ENCODE data around the gene PRKG1.

PRKG1 gene

DNA sequence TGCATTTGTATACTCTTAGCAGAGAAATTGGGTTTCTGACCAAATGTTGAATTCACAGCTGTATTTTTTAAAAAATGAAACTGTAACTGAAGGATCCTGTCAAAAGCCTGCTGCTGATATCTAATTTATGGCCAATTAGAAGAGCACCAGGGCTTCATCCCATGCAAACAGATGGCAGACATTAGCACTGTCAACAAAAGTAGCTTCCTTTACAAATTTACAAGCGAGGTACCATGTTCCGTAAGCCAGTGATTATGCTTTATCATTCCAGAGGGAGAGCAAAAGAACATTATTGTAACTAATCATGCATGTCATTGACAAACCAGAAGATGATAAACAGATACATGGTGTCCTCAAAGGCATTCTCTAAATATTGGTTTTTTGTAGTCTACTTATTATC lies 1062.6 kb downstream of the PRKG1 start:
- POLR2A ChIA-PET (ENCODE audit: low non-redundant PET): no interaction called here
- TF ChIP-seq, protein P1, sequence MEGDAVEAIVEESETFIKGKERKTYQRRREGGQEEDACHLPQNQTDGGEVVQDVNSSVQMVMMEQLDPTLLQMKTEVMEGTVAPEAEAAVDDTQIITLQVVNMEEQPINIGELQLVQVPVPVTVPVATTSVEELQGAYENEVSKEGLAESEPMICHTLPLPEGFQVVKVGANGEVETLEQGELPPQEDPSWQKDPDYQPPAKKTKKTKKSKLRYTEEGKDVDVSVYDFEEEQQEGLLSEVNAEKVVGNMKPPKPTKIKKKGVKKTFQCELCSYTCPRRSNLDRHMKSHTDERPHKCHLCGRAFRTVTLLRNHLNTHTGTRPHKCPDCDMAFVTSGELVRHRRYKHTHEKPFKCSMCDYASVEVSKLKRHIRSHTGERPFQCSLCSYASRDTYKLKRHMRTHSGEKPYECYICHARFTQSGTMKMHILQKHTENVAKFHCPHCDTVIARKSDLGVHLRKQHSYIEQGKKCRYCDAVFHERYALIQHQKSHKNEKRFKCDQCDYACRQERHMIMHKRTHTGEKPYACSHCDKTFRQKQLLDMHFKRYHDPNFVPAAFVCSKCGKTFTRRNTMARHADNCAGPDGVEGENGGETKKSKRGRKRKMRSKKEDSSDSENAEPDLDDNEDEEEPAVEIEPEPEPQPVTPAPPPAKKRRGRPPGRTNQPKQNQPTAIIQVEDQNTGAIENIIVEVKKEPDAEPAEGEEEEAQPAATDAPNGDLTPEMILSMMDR (conservative IDR thresholded peaks at IDR 0.05; ENCODE audit: low read depth): no peak
- H3K27ac ChIP-seq: no peak overlapping the region
- DNase-seq (ENCODE audit: low spot score): no peak
- CTCF ChIA-PET: no interaction called here

DNA sequence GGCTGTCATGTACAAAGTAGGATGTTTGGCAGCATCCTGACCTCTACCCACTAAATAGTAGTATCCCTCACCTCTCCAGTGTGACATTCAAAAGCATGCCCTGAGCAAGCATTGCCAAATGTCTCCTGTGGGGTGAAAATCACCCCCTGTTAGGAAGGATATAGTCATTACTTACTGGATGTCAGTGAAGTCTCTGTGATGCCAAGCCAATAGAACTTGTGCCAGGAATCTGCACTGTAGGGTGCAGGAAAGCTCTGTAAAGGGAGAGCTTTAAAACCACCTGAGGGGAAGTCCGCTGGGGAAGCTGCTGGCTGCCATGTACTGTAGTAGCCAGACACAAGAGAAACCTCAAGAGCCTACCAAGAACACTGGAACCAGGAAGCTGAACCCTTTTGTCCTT lies 1069.1 kb downstream of the PRKG1 start:
- ChIA-PET CTCF (interaction anchor here (0.5 kb wide), 1 partner anchor 776 kb away, joined by 3 read pairs; no protein-coding TSS in a partner anchor), POLR2A (ENCODE audit: low non-redundant PET) (no interaction called here)
- H3K27ac ChIP-seq: no peak overlapping the region
- TF ChIP-seq, protein P1 (conservative IDR thresholded peaks at IDR 0.05; ENCODE audit: low read depth): no peak
- no peak for DNase-seq (ENCODE audit: low spot score)

DNA sequence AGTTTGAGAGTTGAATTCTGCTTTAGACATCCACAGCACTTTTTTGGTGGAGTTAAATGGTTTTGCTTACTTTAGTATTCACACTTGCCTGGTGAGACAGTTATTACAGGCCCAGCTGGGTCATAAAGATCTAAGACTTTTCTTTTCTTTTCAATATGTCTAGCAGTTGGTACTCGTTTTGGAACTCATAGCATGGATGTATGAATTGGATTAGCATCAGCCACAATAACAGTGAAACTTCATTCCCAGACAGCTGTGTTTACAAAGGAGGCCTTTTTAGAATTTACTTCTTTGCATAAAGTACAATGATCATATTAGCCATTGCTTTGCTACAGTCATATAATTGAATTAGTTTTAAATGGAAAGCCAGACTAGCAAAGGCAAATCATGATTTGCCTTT lies 1071.3 kb downstream of the PRKG1 start:
- ChIA-PET POLR2A (ENCODE audit: low non-redundant PET) (no interaction called here), CTCF (no interaction called here)
- TF ChIP-seq, protein P1 (conservative IDR thresholded peaks at IDR 0.05; ENCODE audit: low read depth): no peak
- no peak overlapping the region for H3K27ac ChIP-seq
- DNase-seq (ENCODE audit: low spot score): no peak

DNA sequence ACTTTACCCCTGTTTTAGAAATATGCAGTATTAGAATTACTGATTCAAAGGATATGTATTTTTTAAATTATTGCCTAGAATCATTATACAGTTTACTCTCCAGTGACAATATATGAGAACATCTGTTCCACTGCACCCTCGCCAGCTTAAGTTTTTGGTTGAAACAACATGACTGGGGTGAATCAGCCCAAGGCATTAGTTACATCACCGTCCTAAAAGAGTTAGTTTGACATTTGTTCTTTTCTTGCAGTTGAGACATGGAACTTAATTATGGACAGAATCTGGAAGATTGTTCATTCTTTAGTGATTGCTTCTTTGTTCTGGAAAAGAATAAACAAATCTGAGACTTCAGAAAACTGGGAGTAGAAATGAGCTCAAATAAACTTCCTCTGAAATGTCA lies 1072.5 kb downstream of the PRKG1 start:
- DNase-seq (ENCODE audit: low spot score): no peak
- TF ChIP-seq, protein P1 (conservative IDR thresholded peaks at IDR 0.05; ENCODE audit: low read depth): no peak
- ChIA-PET CTCF (interaction anchor here (0.6 kb wide), 1 partner anchor 511 kb away, joined by 3 read pairs; no protein-coding TSS in a partner anchor), POLR2A (ENCODE audit: low non-redundant PET) (no interaction called here)
- no peak overlapping the region for H3K27ac ChIP-seq

DNA sequence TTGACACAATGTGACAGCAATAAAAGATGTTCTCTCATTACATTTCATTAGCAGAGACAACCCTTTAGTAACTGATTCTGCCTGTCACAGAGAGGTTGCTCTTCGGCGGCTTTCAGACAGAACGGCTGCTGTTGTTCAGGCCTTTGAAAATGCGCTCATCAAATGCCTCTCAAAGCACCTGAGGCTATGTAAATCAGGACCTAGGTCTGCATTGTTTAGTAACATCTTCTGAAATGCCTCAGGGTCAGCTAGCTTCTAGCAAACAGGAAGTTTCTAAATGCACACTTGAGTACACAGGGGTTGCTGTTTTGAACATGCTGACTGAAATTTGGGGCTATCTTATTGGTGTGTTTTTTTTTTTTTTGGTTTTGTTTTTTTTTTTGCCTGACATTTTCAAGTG lies 1096.5 kb downstream of the PRKG1 start:
- ChIA-PET POLR2A (ENCODE audit: low non-redundant PET) (no interaction called here), CTCF (no interaction called here)
- no peak for DNase-seq (ENCODE audit: low spot score)
- TF ChIP-seq, protein P1 (conservative IDR thresholded peaks at IDR 0.05; ENCODE audit: low read depth): no peak
- no peak overlapping the region for H3K27ac ChIP-seq

DNA sequence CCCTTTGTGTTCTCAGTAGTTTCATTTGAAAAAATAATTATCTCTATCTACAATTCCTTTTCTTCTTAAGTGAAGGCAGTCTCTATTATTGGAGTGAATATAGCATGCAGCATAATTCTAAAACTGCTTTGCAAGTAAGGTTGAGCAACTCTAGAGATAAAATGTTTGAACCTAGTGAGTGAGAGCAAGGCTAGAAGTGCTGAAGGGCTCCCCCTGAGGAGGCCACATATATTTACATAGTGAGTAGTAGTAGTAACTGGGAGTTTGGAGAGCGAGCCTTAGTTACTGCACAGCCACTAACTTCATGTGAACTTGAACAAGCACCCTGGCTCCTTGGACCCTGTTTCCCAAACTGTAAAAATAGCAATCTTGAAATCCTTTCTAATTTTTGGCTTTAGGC lies 1098.3 kb downstream of the PRKG1 start:
- CTCF ChIA-PET: no interaction called here
- POLR2A ChIA-PET (ENCODE audit: low non-redundant PET): no interaction called here
- no peak overlapping the region for H3K27ac ChIP-seq
- no peak for DNase-seq (ENCODE audit: low spot score)
- TF ChIP-seq, protein P1 (conservative IDR thresholded peaks at IDR 0.05; ENCODE audit: low read depth): no peak

DNA sequence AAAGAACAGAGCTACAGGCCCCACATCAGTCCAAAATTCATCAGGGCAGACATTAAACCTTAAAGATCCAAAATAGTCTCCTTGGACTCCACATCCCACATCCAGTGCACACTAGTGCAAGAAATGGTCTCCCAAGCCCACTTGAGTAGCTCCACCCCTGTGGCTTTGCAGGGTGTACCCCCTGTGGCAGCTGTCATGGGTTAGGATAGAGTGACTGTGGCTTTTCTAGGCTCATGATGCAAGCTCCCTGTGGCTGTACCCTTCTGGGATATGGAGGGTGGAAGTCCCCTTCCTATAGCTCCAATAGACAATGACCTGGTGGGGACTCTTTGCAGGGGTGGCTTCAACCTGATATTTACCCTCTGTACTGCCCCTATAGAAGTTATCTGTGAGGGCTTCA lies 1111.0 kb downstream of the PRKG1 start:
- ChIA-PET CTCF (interaction anchor here (0.5 kb wide), 1 partner anchor 1157 kb away, joined by 3 read pairs; no protein-coding TSS in a partner anchor), POLR2A (ENCODE audit: low non-redundant PET) (no interaction called here)
- DNase-seq (ENCODE audit: low spot score): no peak
- TF ChIP-seq, protein P1 (conservative IDR thresholded peaks at IDR 0.05; ENCODE audit: low read depth): no peak
- no peak overlapping the region for H3K27ac ChIP-seq
